ENCODE data around the gene KIAA1217. TPM values are rescaled to one million over a fixed set of nuclear protein-coding genes. Genes with fewer than 3 reads are reported as not detected.
A peak's percentile ranks its signal among the peaks of the same experiment; 100 is the strongest.

KIAA1217 gene
- polyA plus RNA-seq, 2 donors = 18.3 to 22.2 TPM

DNA sequence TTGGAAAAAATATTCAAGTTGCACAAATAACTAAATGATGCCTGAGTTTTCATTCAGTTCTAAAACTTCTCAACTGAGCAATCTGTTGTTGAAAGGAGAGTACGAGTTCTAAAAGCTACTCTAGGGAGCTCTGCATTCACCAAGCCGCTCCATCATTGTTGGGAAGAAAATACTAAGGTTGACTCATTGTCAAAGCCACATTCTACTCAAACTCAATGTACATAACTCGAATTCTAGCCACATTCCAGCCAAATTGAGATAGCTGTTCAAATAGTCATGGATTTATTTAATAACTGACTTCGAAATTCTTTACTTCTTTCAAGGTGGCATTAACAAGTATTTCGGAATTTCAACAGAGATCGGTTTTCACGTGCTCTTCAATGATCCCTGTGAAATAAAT lies 63.4 kb downstream of the KIAA1217 start:
- Histone ChIP-seq H3K36me3 (ENCODE audit: control insufficient read depth in 2 of 2, insufficient read depth in 2 of 2, low read length in 1 of 2) (peaks cover 0 to 5% of the 10 kb centered on the region in 2 donors), H3K27me3 (ENCODE audit: control insufficient read depth in 1 of 2, insufficient read depth in 2 of 2, low read length in 2 of 2) (no peaks in the 10 kb centered on the region), H3K27ac (ENCODE audit: low read depth in 2 of 2, low read length in 1 of 2) (no peak overlapping the region), H3K4me3 (ENCODE audit: low read depth in 1 of 2, low read length in 2 of 2) (no peak overlapping the region), H3K4me1 (ENCODE audit: control insufficient read depth in 2 of 2, insufficient read depth in 2 of 2, low read length in 1 of 2) (peaks cover 0 to 2% of the 10 kb centered on the region in 2 donors), H3K9me3 (ENCODE audit: control insufficient read depth in 2 of 2, insufficient read depth in 1 of 2, low read depth in 1 of 2, low read length in 1 of 2) (peaks cover 0 to 3% of the 10 kb centered on the region in 2 donors)
- WGBS, 2 donors = 60 to 65% methylated on average over 7 of the region's 7 CpGs

DNA sequence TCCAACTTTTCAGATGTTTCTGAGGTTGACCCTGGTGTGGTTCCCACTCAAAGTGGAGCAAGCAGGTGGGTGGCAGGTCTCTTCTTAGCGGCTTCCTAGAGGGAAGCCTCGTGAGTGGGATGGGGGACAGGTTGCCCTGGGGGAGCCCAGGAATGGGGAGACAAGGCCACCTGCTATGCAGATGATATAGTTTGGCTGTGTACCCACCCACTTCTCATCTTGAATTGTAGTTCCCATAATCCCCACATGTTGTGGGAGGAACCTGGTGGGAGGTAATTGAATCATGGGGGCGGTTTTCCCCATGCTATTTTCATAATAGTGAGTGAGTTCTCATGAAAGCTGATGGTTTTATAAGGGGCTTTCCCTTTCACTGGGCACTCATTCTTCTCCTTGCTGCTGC lies 68.3 kb downstream of the KIAA1217 start:
- H3K27ac ChIP-seq (ENCODE audit: low read depth in 2 of 2, low read length in 1 of 2) = no peak overlapping the region
- H3K4me3 ChIP-seq (ENCODE audit: low read depth in 1 of 2, low read length in 2 of 2) = no peak overlapping the region
- 82 to 96% methylated on average over 3 of the region's 3 CpGs for WGBS, 2 donors

DNA sequence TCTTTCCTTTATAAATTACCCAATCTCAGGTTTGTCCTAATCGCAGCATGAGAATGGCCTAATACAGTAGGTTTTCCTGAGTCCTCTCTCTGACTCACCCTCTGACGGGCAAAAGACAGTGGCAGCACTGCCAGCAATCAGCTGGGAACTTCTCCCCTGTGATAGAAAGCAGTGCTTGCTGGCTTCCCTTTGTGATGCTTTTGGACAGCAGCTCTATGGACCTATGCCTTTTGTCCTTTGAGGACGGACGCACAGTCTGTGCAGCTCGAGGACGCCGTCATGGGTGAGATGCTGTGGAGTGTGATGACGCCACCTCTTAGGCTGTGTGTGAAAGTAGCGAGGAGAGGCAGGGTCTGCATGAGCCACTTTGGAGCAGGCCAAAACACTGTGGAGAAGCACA lies 68.8 kb downstream of the KIAA1217 start:
- Histone ChIP-seq H3K4me1 (ENCODE audit: control insufficient read depth in 2 of 2, insufficient read depth in 2 of 2, low read length in 1 of 2) (peaks cover 0 to 2% of the 10 kb centered on the region in 2 donors), H3K36me3 (ENCODE audit: control insufficient read depth in 2 of 2, insufficient read depth in 2 of 2, low read length in 1 of 2) (peaks cover 0 to 5% of the 10 kb centered on the region in 2 donors), H3K27me3 (ENCODE audit: control insufficient read depth in 1 of 2, insufficient read depth in 2 of 2, low read length in 2 of 2) (no peaks in the 10 kb centered on the region), H3K27ac (ENCODE audit: low read depth in 2 of 2, low read length in 1 of 2) (no peak overlapping the region), H3K9me3 (ENCODE audit: control insufficient read depth in 2 of 2, insufficient read depth in 1 of 2, low read depth in 1 of 2, low read length in 1 of 2) (peaks cover 0 to 3% of the 10 kb centered on the region in 2 donors), H3K4me3 (ENCODE audit: low read depth in 1 of 2, low read length in 2 of 2) (no peak overlapping the region)
- WGBS, 2 donors = 82 to 89% methylated on average over 9 of the region's 9 CpGs

More for the DNA sequence above, 68.3 kb downstream of the KIAA1217 start:
- H3K9me3 ChIP-seq (ENCODE audit: control insufficient read depth in 2 of 2, insufficient read depth in 1 of 2, low read depth in 1 of 2, low read length in 1 of 2) = peaks cover 0 to 3% of the 10 kb centered on the region in 2 donors
- no peaks in the 10 kb centered on the region for H3K27me3 ChIP-seq (ENCODE audit: control insufficient read depth in 1 of 2, insufficient read depth in 2 of 2, low read length in 2 of 2)
- peaks cover 0 to 5% of the 10 kb centered on the region in 2 donors for H3K36me3 ChIP-seq (ENCODE audit: control insufficient read depth in 2 of 2, insufficient read depth in 2 of 2, low read length in 1 of 2)
- H3K4me1 ChIP-seq (ENCODE audit: control insufficient read depth in 2 of 2, insufficient read depth in 2 of 2, low read length in 1 of 2) = peaks cover 0 to 2% of the 10 kb centered on the region in 2 donors

DNA sequence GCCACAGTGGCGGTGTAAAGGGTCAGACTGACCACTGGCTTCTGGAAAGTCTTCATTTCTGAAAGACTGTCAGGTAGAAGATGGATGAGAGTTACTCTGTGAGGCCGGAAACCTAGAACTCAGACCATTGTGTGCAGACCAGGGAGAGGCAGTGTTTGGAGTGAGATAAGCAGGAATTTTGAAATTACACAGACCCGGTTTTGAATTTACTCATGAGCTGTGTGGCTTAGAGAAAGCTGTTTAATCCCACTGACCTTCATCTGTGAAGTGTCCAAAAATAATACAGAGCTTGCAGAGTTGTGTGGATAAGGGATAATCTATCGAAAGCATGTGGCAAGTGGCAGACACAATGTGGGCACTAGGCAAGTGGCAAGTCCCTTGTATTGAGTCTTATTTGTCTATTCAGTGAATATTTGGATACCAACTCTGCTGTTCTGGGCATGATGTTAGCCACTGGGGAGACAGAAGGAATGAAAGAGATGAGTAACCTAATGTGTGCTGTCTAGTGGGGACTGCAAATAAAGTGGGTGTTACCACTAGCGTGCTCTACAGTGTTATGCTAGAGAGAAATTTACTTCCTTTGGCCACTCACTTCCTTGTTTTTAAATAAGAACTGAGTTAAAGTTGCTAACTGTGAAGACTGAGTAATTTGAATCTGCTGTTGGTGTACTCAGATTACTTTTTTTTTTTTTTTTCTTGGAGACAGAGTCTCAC lies 69.4 kb downstream of the KIAA1217 start:
- Histone ChIP-seq H3K4me1 (ENCODE audit: control insufficient read depth in 2 of 2, insufficient read depth in 2 of 2, low read length in 1 of 2) (peaks cover 0 to 2% of the 10 kb centered on the region in 2 donors), H3K9me3 (ENCODE audit: control insufficient read depth in 2 of 2, insufficient read depth in 1 of 2, low read depth in 1 of 2, low read length in 1 of 2) (peaks cover 0 to 3% of the 10 kb centered on the region in 2 donors), H3K36me3 (ENCODE audit: control insufficient read depth in 2 of 2, insufficient read depth in 2 of 2, low read length in 1 of 2) (peaks cover 0 to 6% of the 10 kb centered on the region in 2 donors), H3K27ac (ENCODE audit: low read depth in 2 of 2, low read length in 1 of 2) (no peak overlapping the region), H3K4me3 (ENCODE audit: low read depth in 1 of 2, low read length in 2 of 2) (no peak overlapping the region), H3K27me3 (ENCODE audit: control insufficient read depth in 1 of 2, insufficient read depth in 2 of 2, low read length in 2 of 2) (no peaks in the 10 kb centered on the region)
- WGBS, 2 donors = 70 to 75% methylated on average over 5 of the region's 5 CpGs

DNA sequence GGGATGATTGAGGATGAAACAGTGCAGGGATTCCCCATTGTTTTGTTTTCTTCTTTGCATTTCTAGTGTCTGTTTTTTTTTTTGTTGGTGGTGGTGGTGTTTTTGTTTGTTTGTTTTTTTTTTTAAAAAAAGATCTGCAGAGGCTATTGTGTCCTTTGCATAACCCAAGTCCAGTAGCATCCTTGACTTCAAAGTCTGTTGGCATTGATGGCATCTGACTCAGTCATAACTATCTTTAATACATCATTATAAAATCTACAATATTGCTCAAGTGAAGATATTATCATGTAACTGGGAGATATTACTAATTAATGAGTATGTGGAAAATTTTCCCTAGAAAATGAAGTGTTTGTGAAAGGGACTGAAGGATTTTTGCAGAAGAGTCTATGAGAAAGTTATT lies 70.2 kb downstream of the KIAA1217 start:
- Histone ChIP-seq H3K36me3 (ENCODE audit: control insufficient read depth in 2 of 2, insufficient read depth in 2 of 2, low read length in 1 of 2) (peaks cover 0 to 6% of the 10 kb centered on the region in 2 donors), H3K27ac (ENCODE audit: low read depth in 2 of 2, low read length in 1 of 2) (no peak overlapping the region)

DNA sequence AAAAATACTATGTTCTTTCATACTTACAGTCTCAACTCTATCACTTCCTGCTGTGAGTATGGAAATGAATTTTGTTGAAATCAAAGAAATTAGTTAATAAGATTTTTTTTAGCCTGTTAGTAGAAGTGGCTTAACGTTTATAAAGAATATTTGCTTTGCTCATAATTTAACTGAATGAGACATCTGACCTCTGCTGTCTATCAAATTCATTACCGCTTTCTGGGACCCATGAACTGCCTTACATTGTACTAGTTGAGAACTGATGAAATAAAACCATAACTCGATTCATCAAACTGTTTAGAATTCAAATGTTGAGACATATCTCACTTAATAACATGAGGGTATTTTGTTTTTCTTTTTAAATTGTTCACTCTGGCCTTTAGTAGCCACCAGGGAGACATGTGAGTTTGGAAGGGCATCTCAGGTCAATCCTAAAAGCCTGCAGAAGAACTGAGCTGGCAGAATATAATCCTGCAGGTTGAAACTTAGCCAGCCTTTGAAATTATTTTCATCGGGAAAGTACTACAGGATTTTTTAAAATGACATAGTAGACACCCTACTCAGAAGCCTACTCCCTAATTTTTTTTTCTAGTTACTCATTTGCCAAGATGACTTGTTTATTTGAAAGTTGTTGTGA lies 78.7 kb downstream of the KIAA1217 start:
- Histone ChIP-seq H3K4me1 (ENCODE audit: control insufficient read depth in 2 of 2, insufficient read depth in 2 of 2, low read length in 1 of 2) (peaks cover 0 to 7% of the 10 kb centered on the region in 2 donors), H3K36me3 (ENCODE audit: control insufficient read depth in 2 of 2, insufficient read depth in 2 of 2, low read length in 1 of 2) (peaks cover 0 to 2% of the 10 kb centered on the region in 2 donors), H3K9me3 (ENCODE audit: control insufficient read depth in 2 of 2, insufficient read depth in 1 of 2, low read depth in 1 of 2, low read length in 1 of 2) (no peaks in the 10 kb centered on the region), H3K27ac (ENCODE audit: low read depth in 2 of 2, low read length in 1 of 2) (no peak overlapping the region), H3K4me3 (ENCODE audit: low read depth in 1 of 2, low read length in 2 of 2) (no peak overlapping the region), H3K27me3 (ENCODE audit: control insufficient read depth in 1 of 2, insufficient read depth in 2 of 2, low read length in 2 of 2) (no peaks in the 10 kb centered on the region)
- WGBS, 2 donors = 38 to 45% methylated on average over 4 of the region's 4 CpGs

More for the DNA sequence above, 70.2 kb downstream of the KIAA1217 start:
- peaks cover 0 to 2% of the 10 kb centered on the region in 2 donors for H3K4me1 ChIP-seq (ENCODE audit: control insufficient read depth in 2 of 2, insufficient read depth in 2 of 2, low read length in 1 of 2)
- no peaks in the 10 kb centered on the region for H3K9me3 ChIP-seq (ENCODE audit: control insufficient read depth in 2 of 2, insufficient read depth in 1 of 2, low read depth in 1 of 2, low read length in 1 of 2)
- no peaks in the 10 kb centered on the region for H3K27me3 ChIP-seq (ENCODE audit: control insufficient read depth in 1 of 2, insufficient read depth in 2 of 2, low read length in 2 of 2)
- no peak overlapping the region for H3K4me3 ChIP-seq (ENCODE audit: low read depth in 1 of 2, low read length in 2 of 2)

DNA sequence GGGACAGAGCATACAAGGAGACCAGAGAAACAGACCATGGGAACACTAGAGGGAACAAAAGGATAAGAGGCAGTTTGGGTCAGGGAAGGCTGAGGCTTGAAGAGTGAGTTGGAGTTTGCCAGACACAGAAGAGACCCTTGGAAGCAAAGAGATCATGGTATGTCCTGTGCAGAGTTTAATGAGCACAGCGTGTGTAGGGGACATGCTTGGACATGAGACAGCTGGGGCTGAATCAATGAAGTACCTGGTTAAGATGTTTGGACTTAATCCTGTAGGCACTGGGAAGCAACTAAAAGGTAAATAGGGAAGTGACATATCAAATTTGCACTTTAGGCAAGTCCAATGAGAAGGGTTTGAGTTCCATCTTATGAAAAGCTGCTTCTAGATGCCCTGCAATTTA lies 79.6 kb downstream of the KIAA1217 start:
- WGBS, 2 donors = 47 to 63% methylated on average over 1 of the region's 1 CpG
- no peak overlapping the region for H3K4me3 ChIP-seq (ENCODE audit: low read depth in 1 of 2, low read length in 2 of 2)
- H3K27ac ChIP-seq (ENCODE audit: low read depth in 2 of 2, low read length in 1 of 2) = peak overlapping the region in 1 of 2 donors; percentile 63

DNA sequence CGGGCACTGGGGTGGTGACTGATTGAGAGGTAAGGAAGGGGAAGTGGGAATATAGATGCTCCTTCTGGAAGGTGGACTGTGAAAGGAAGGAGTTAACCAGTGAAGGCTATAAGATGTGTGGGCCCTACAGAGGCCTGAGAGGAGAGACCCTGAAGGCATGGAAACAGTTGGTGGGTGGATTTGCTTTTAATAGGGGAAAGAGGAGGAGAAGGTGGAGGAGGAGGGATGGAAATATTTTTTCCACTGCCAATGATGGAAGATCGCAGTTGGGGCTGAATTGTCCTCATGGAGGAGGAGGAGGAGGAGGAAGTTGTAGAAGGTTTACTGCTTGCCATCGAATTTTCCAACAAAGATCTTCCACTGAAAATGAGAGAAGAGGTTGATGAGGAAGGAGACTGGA lies 80.3 kb downstream of the KIAA1217 start:
- WGBS, 2 donors = 81 to 82% methylated on average over 3 of the region's 3 CpGs
- Histone ChIP-seq H3K36me3 (ENCODE audit: control insufficient read depth in 2 of 2, insufficient read depth in 2 of 2, low read length in 1 of 2) (no peaks in the 10 kb centered on the region), H3K27ac (ENCODE audit: low read depth in 2 of 2, low read length in 1 of 2) (no peak overlapping the region), H3K4me3 (ENCODE audit: low read depth in 1 of 2, low read length in 2 of 2) (no peak overlapping the region), H3K9me3 (ENCODE audit: control insufficient read depth in 2 of 2, insufficient read depth in 1 of 2, low read depth in 1 of 2, low read length in 1 of 2) (no peaks in the 10 kb centered on the region), H3K4me1 (ENCODE audit: control insufficient read depth in 2 of 2, insufficient read depth in 2 of 2, low read length in 1 of 2) (peaks cover 0 to 7% of the 10 kb centered on the region in 2 donors), H3K27me3 (ENCODE audit: control insufficient read depth in 1 of 2, insufficient read depth in 2 of 2, low read length in 2 of 2) (no peaks in the 10 kb centered on the region)

More for the DNA sequence above, 79.6 kb downstream of the KIAA1217 start:
- Histone ChIP-seq H3K36me3 (ENCODE audit: control insufficient read depth in 2 of 2, insufficient read depth in 2 of 2, low read length in 1 of 2) (no peaks in the 10 kb centered on the region), H3K27me3 (ENCODE audit: control insufficient read depth in 1 of 2, insufficient read depth in 2 of 2, low read length in 2 of 2) (no peaks in the 10 kb centered on the region), H3K9me3 (ENCODE audit: control insufficient read depth in 2 of 2, insufficient read depth in 1 of 2, low read depth in 1 of 2, low read length in 1 of 2) (no peaks in the 10 kb centered on the region), H3K4me1 (ENCODE audit: control insufficient read depth in 2 of 2, insufficient read depth in 2 of 2, low read length in 1 of 2) (peaks cover 0 to 7% of the 10 kb centered on the region in 2 donors)

DNA sequence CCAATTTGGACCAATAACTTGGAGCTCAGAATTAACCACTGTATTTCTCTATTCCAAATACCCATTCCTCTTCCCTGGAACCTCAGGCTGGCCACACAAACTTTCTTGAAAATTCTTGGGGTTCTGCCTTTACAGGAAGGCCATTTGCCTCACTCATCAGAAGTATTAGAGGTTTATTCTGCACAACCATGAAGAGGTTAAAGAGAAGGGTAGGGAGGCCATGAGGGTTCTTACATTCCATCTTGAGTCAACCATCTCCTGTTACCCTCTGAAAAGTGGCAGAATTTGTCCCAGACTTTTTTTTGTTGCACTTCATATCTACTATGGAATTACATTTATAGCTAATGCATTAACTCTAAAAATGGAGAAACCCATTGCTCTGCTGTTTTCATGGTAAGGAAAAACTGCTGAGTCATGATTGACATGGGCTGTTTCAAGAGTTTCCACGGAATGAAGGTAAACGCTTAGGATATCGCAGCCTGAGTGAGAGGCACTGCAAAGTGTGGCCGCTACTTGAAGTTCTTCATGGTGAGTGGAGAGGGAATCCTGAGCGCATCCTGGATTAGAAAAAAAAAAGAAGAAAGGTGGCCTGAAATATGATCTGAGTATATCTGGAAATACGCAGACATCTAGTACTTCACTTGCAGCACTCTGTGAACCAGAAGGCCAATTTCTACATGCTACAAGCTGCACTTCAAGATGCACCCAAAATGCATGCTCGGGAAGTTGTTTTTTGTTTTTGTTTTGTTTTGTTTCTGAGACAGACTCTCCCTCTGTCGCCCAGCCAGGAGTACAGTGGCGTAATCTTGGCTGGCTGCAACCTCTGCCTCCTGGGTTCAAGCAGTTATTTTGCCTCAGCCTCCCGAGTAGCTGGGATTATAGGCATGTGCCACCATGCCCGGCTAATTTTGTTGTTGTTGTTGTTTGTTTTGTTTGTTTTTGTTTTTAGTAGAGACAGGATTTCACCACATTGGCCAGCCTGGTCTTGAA lies 83.7 kb downstream of the KIAA1217 start:
- H3K4me1 ChIP-seq (ENCODE audit: control insufficient read depth in 2 of 2, insufficient read depth in 2 of 2, low read length in 1 of 2) = peaks cover 0 to 4% of the 10 kb centered on the region in 2 donors
- peak overlapping the region in 1 of 2 donors; percentile 20 for H3K27ac ChIP-seq (ENCODE audit: low read depth in 2 of 2, low read length in 1 of 2)
- 85 to 86% methylated on average over 11 of the region's 11 CpGs for WGBS, 2 donors
- no peak overlapping the region for H3K4me3 ChIP-seq (ENCODE audit: low read depth in 1 of 2, low read length in 2 of 2)
- H3K9me3 ChIP-seq (ENCODE audit: control insufficient read depth in 2 of 2, insufficient read depth in 1 of 2, low read depth in 1 of 2, low read length in 1 of 2) = no peaks in the 10 kb centered on the region
- no peaks in the 10 kb centered on the region for H3K27me3 ChIP-seq (ENCODE audit: control insufficient read depth in 1 of 2, insufficient read depth in 2 of 2, low read length in 2 of 2)
- H3K36me3 ChIP-seq (ENCODE audit: control insufficient read depth in 2 of 2, insufficient read depth in 2 of 2, low read length in 1 of 2) = no peaks in the 10 kb centered on the region

Measured in esophagus (tissue), 2 donors.